ENCODE results near the gene ZMYND8. TPM values are rescaled to one million over a fixed set of nuclear protein-coding genes. Genes with fewer than 3 reads are reported as not detected.

ZMYND8 gene
- total and polyA plus RNA-seq, 2 of the 8 experiments (the other 6 are each of a cell fraction or from before 2014, with no cell fraction given) = 50.5 to 163 TPM

GRCh38 chr20:47382746-47383415 is 26.4 kb upstream of the ZMYND8 start:
- ChIA-PET CTCF (ENCODE audit: partially characterized antibody) (interaction anchor here (0.8 to 7.2 kb wide), 30 partner anchors 10 to 185 kb away, joined by 3 to 179 read pairs (median 10); no protein-coding TSS in a partner anchor), POLR2A (ENCODE audit: partially characterized antibody) (interaction anchor here (1.2 to 4.0 kb wide), 12 partner anchors 12 to 187 kb away, joined by 3 to 31 read pairs (median 9); partner anchors contain the start of gene ZMYND8)
- Histone ChIP-seq H3K4me2 (ENCODE audit: insufficient read depth in 1 of 2, low read depth in 2 of 2, low read length in 2 of 2) (no peak overlapping the region), H2BK20ac (ENCODE audit: low read length) (peak overlapping the region; percentile 100), H3K23ac (ENCODE audit: insufficient read length) (no peak overlapping the region), H4K91ac (replicated peaks; ENCODE audit: insufficient read length, low read length) (peak overlapping the region; percentile 63), H4K5ac (ENCODE audit: insufficient read length, low read depth, low read length) (no peak overlapping the region), H2AFZ (ENCODE audit: low read length) (no peak overlapping the region), H2BK120ac (replicated peaks; ENCODE audit: low read depth, low read length) (peak overlapping the region; percentile 1), H3K9ac (replicated peaks in 1 of 4; ENCODE audit: extremely low read depth in 1 of 4, low read depth in 3 of 4, low read length in 3 of 4) (no peak overlapping the region), H3K79me2 (ENCODE audit: control insufficient read depth in 1 of 2, insufficient read depth in 2 of 2, low read length in 2 of 2) (peaks cover 0 to 3% of the 10 kb centered on the region in 2 experiments; a peak in 1 of 4 replicates), H3K4me3 (ENCODE audit: extremely low read depth in 1 of 4, insufficient read depth in 2 of 4, low read depth in 3 of 4, low read length in 4 of 4) (no peak overlapping the region), H3K27me3 (replicated peaks in 1 of 4; ENCODE audit: control insufficient read depth in 3 of 4, extremely low read depth in 1 of 4, insufficient read depth in 3 of 4, low read length in 3 of 4) (no peaks in the 10 kb centered on the region), H3K18ac (ENCODE audit: extremely low read depth, low read length) (peak overlapping the region; percentile 44; the same call in 1 of the 2 replicates), H4K20me1 (replicated peaks in 1 of 2; ENCODE audit: control insufficient read depth in 1 of 2, insufficient read depth in 2 of 2, low read length in 2 of 2) (no peaks in the 10 kb centered on the region), H4K8ac (ENCODE audit: extremely low read depth, insufficient read depth, low read length) (no peak overlapping the region), H3K14ac (ENCODE audit: insufficient read length) (no peak overlapping the region), H2BK12ac (ENCODE audit: low read depth, low read length) (peak overlapping the region; percentile 86), H3K36me3 (ENCODE audit: control insufficient read depth in 2 of 4, insufficient read depth in 4 of 4, low read length in 3 of 4) (no peaks in the 10 kb centered on the region; a peak in 2 of 8 replicates), H3K4ac (replicated peaks; ENCODE audit: insufficient read length, low read depth, low read length) (peak overlapping the region; percentile 1), H3K56ac (replicated peaks; ENCODE audit: insufficient read length, low read depth, low read length) (no peak overlapping the region), H3K23me2 (ENCODE audit: low read depth, low read length) (no peaks in the 10 kb centered on the region; the same call in 1 of the 2 replicates), H2BK15ac (ENCODE audit: low read length) (peak overlapping the region; percentile 93), H2BK5ac (ENCODE audit: low read depth, low read length) (peak overlapping the region; percentile 10; the same call in 1 of the 2 replicates), H2AK5ac (ENCODE audit: low read depth, low read length) (peak overlapping the region; percentile 75; the same call in 1 of the 2 replicates), H3K79me1 (ENCODE audit: low read depth, low read length) (no peaks in the 10 kb centered on the region), H3K9me3 (ENCODE audit: insufficient read depth in 2 of 2, low read depth in 1 of 2, low read length in 1 of 2) (no peaks in the 10 kb centered on the region), H3K4me1 (replicated peaks in 1 of 4; ENCODE audit: control insufficient read depth in 3 of 4, insufficient read depth in 4 of 4, low read length in 3 of 4) (peaks cover 0 to 8% (median 2%) of the 10 kb centered on the region in 4 experiments; a peak in 5 of 7 replicates), H3K27ac (ENCODE audit: low read depth, low read length) (no peak overlapping the region)
- FAIRE-seq (no peak), DNase-seq (ENCODE audit: low read depth in 1 of 2, low spot score in 2 of 2) (no peak)
- WGBS, 2 experiments (ENCODE audit: extremely low coverage in 1 of 2, insufficient coverage in 1 of 2, insufficient read length in 1 of 2, insufficient replicate concordance in 2 of 2, low coverage in 1 of 2, low lambda C conversion rate in 2 of 2, missing lambda C conversion rate in 1 of 2) = 91% methylated on average over 5 of the region's 5 CpGs; no CpG with 5 or more reads in 1 of the 2 experiments
- TF ChIP-seq EP300 (IDR thresholded peaks at IDR 0.05; ENCODE audit: borderline replicate concordance in 1 of 2, low read depth in 2 of 2, low read length in 2 of 2) (no peak), EGR1 (IDR thresholded peaks at IDR 0.05; ENCODE audit: borderline replicate concordance, low read depth, low read length) (no peak), SP2 (IDR thresholded peaks at IDR 0.05; ENCODE audit: low read length) (no peak), POLR2AphosphoS5 (IDR thresholded peaks at IDR 0.05; ENCODE audit: low read depth, low read length) (no peak), CHD1 (IDR thresholded peaks at IDR 0.05; ENCODE audit: low read depth, low read length) (no peak), USF2 (IDR thresholded peaks at IDR 0.05; ENCODE audit: low read length) (no peak), TBP (IDR thresholded peaks at IDR 0.05; ENCODE audit: low read depth, low read length) (no peak), MAX (IDR thresholded peaks at IDR 0.05) (no peak), CTBP2 (IDR thresholded peaks at IDR 0.05; ENCODE audit: borderline replicate concordance, insufficient read depth, insufficient read length, low read length) (no peak), E2F6 (IDR thresholded peaks at IDR 0.05) (no peak)

Measured in H1 (cell line).